Stimulated activated CD4-positive, alpha-beta T cell treated with anti-CD3 and anti-CD28 coated beads, Interleukin-15, amount 100 ng/mL, for 1 hour (primary cell): ENCODE data around the gene ANGPTL2.
"Not testable (repeated sequence)": the region's sequence is repeated elsewhere in the genome, so short reads cannot be mapped to it uniquely, and the experiment has no call there.

ENCODE experiments used
- DNase-seq, 2 donors: peaks; one replicate each; pipeline ENCODE4 v3.0.0-alpha.2; 2020; ENCODE audit warnings: low read depth in 1 of 2, low spot score in 1 of 2

ANGPTL2 gene

GRCh38 chr9:127154390-127155191, 32.2 kb upstream of the ANGPTL2 start:
- DNase-seq, result no peak

- DNase-seq, result no peak
These were observed 31.6 kb upstream of the ANGPTL2 start for GRCh38 chr9:127154003-127154389.

- DNase-seq, result no peak
These were observed 31.1 kb upstream of the ANGPTL2 start for GRCh38 chr9:127153501-127153900.

GRCh38 chr9:127149463-127150390, 27.3 kb upstream of the ANGPTL2 start:
- DNase-seq, result no peak

GRCh38 chr9:127149010-127149409, 26.6 kb upstream of the ANGPTL2 start:
- DNase-seq, result no peak

- DNase-seq, result no peak
These were observed 25.6 kb upstream of the ANGPTL2 start for GRCh38 chr9:127148014-127148413.

GRCh38 chr9:127147251-127147650, 24.8 kb upstream of the ANGPTL2 start:
- DNase-seq, result no peak

- DNase-seq, result not testable (repeated sequence)
These were observed 24.4 kb upstream of the ANGPTL2 start for GRCh38 chr9:127146841-127147240.

- DNase-seq, result no peak
These were observed 22.4 kb upstream of the ANGPTL2 start for GRCh38 chr9:127144670-127145445.

- DNase-seq, result no peak
These were observed 21.6 kb upstream of the ANGPTL2 start for GRCh38 chr9:127143920-127144465.

GRCh38 chr9:127142931-127143464, 20.6 kb upstream of the ANGPTL2 start:
- DNase-seq, result no peak

- DNase-seq, result no peak
These were observed 19.9 kb upstream of the ANGPTL2 start for GRCh38 chr9:127142291-127142690.

- DNase-seq, result no peak
These were observed 18.6 kb upstream of the ANGPTL2 start for GRCh38 chr9:127140842-127141675.

GRCh38 chr9:127140181-127140580, 17.7 kb upstream of the ANGPTL2 start:
- no peak for DNase-seq

- DNase-seq, result no peak
These were observed 17.3 kb upstream of the ANGPTL2 start for GRCh38 chr9:127139775-127140174.

- no peak for DNase-seq
These were observed 16.8 kb upstream of the ANGPTL2 start for GRCh38 chr9:127139071-127139731.

GRCh38 chr9:127138444-127138843, 16.0 kb upstream of the ANGPTL2 start:
- DNase-seq, result no peak

GRCh38 chr9:127137640-127138360, 15.4 kb upstream of the ANGPTL2 start:
- DNase-seq, result no peak
